ENCODE results near the gene BRD4.

- TF ChIP-seq CTCF (IDR thresholded peaks at IDR 0.05): no peak
- no peak for TF ChIP-seq POLR2A (IDR thresholded peaks at IDR 0.05; ENCODE audit: low read depth)
These were observed 41.3 kb upstream of the BRD4 start for GRCh38 chr19:15373644-15374043.

Measured in esophagus muscularis mucosa (tissue), 3 donors.